OCI-LY7 (cell line): Measurements from ENCODE around the gene HIGD2B. TPM values are rescaled to one million over a fixed set of nuclear protein-coding genes. Genes with fewer than 3 reads are reported as not detected.
"Not testable (repeated sequence)": the region's sequence is repeated elsewhere in the genome, so short reads cannot be mapped to it uniquely, and the experiment has no call there.

Experiments used
- BruUV-seq: library from RNA; stranded (reverse); fragments of 400-500 nt; replicated peaks from 2 replicates; lab custom pipeline; 2021; lab: Mats Ljungman, UMichigan
- CTCF ChIA-PET: fragments of 300-600 bp; sonication (Branson Sonifier 250); formaldehyde crosslinking; loops from one replicate; lab custom pipeline; 2022; ENCODE audit warnings: antibody characterized with exemption; ENCODE audit not compliant: unreplicated experiment; lab: Charles Lee
- POLR2A ChIA-PET: fragments of 300-600 bp; sonication (Branson Sonifier 250); formaldehyde crosslinking; loops from one replicate; lab custom pipeline; 2022; ENCODE audit warnings: antibody characterized with exemption; lab: Charles Lee
- DNase-seq: peaks from one replicate; pipeline ENCODE4 v3.0.0-alpha.2; 2015; ENCODE audit warnings: low spot score
- H2AFZ ChIP-seq: fragments of 200-600 bp; sonication (generic), shearing (Covaris generic); 2 replicates; pipeline ENCODE4 v1.6.1; 2014; ENCODE audit warnings: mild to moderate bottlenecking, antibody characterized with exemption, low read length, moderate library complexity
- H3K27ac ChIP-seq: fragments of 200-600 bp; sonication (generic); 2 replicates; pipeline ENCODE4 v1.5.1; 2014; ENCODE audit warnings: mixed run types, low read depth, mild to moderate bottlenecking, moderate library complexity, low read length, inconsistent platforms; ENCODE audit not compliant: poor library complexity, severe bottlenecking
- H3K36me3 ChIP-seq: fragments of 200-600 bp; sonication (generic); 2 replicates; pipeline ENCODE4 v1.6.1; 2014; ENCODE audit warnings: mild to moderate bottlenecking, antibody characterized with exemption, low read length, moderate library complexity, mixed read lengths; ENCODE audit not compliant: insufficient read depth
- H3K4me1 ChIP-seq: fragments of 200-600 bp; sonication (generic); 2 replicates; pipeline ENCODE4 v1.5.1; 2014; ENCODE audit warnings: mild to moderate bottlenecking, low read length; ENCODE audit not compliant: insufficient read depth, poor library complexity, severe bottlenecking
- H3K4me2 ChIP-seq: fragments of 200-600 bp; sonication (generic); 2 replicates; pipeline ENCODE4 v1.6.1; 2014; ENCODE audit warnings: mild to moderate bottlenecking, low read length
- H3K4me3 ChIP-seq: fragments of 200-600 bp; sonication (generic); 2 replicates; pipeline ENCODE4 v1.5.1; 2014; ENCODE audit warnings: mild to moderate bottlenecking, low read depth, low read length; ENCODE audit not compliant: poor library complexity, severe bottlenecking
- H3K79me2 ChIP-seq: fragments of 200-600 bp; sonication (generic); 2 replicates; pipeline ENCODE4 v1.6.1; 2016; ENCODE audit warnings: low read depth, mild to moderate bottlenecking, low read length, moderate library complexity, mixed read lengths; ENCODE audit not compliant: insufficient read depth
- H3K9me2 ChIP-seq: fragments of 200-600 bp; sonication (generic); 2 replicates; pipeline ENCODE4 v1.6.1; 2016; ENCODE audit warnings: mild to moderate bottlenecking, low read length, mixed read lengths; ENCODE audit not compliant: insufficient read depth
- H3K9me3 ChIP-seq: fragments of 200-600 bp; sonication (generic); 2 replicates; pipeline ENCODE4 v1.6.1; 2014; ENCODE audit warnings: mild to moderate bottlenecking, mixed run types, low read length, mixed read lengths
- H4K20me1 ChIP-seq: fragments of 200-600 bp; sonication (generic); 2 replicates; pipeline ENCODE4 v1.6.1; 2014; ENCODE audit warnings: mild to moderate bottlenecking, antibody characterized with exemption, low read length, moderate library complexity, mixed read lengths; ENCODE audit not compliant: insufficient read depth
- CTCF ChIP-seq: fragments of 200-600 bp; sonication (generic); conservative IDR thresholded peaks from 2 replicates; pipeline ENCODE4 v1.5.1; 2014; ENCODE audit warnings: mild to moderate bottlenecking, antibody characterized with exemption, low read length, moderate library complexity, mixed read lengths
- EZH2phosphoT487 ChIP-seq: fragments of 200-600 bp; sonication (generic); IDR thresholded peaks from 2 replicates; pipeline ENCODE4 v1.6.1; 2018; ENCODE audit warnings: low read depth, borderline replicate concordance, mild to moderate bottlenecking, mixed run types, antibody characterized with exemption, low read length, moderate library complexity, mixed read lengths
- intact Hi-C: fragments of 100-400 bp; cut with micrococcal nuclease; formaldehyde crosslinking; loops from one replicate; pipeline ENCODE4 v1.10.0; 2022; ENCODE audit not compliant: unreplicated experiment
- total RNA-seq, 2 experiments: library from RNA; depleted of rRNA in 1 of 2; stranded (reverse); fragments of >200 nt in 1 of 2; shearing (Covaris generic) in 1 of 2; gene quantifications; 2 replicates each; pipeline ENCODE4 v1.2.3, GENCODE V29; 2014 to 2022

Gene HIGD2B
- total RNA-seq, 2 experiments from 2014 or later, result 0.22 TPM; not detected in 1

- TF ChIP-seq EZH2phosphoT487 (no peak), CTCF (no peak)
- Histone ChIP-seq H3K27ac (no peak overlapping the region), H3K4me3 (no peak overlapping the region), H3K4me2 (no peak overlapping the region), H3K4me1 (no peaks in the 10 kb centered on the region), H2AFZ (no peak overlapping the region), H3K9me2 (no peaks in the 10 kb centered on the region), H3K9me3 (no peaks in the 10 kb centered on the region), H4K20me1 (no peaks in the 10 kb centered on the region), H3K36me3 (no peaks in the 10 kb centered on the region; the same call in 1 of the 2 replicates), H3K79me2 (no peaks in the 10 kb centered on the region)
- intact Hi-C loops, result loop anchor here (10.0 kb wide), 1 partner anchor 169 kb away; no protein-coding TSS in a partner anchor
- POLR2A ChIA-PET, result no interaction called here
- no peak for DNase-seq
- CTCF ChIA-PET, result no interaction called here
- BruUV-seq, result no TSS peak
Observed at GRCh38 chr15:72725446-72725845, 39.5 kb upstream of the HIGD2B start.

DNA sequence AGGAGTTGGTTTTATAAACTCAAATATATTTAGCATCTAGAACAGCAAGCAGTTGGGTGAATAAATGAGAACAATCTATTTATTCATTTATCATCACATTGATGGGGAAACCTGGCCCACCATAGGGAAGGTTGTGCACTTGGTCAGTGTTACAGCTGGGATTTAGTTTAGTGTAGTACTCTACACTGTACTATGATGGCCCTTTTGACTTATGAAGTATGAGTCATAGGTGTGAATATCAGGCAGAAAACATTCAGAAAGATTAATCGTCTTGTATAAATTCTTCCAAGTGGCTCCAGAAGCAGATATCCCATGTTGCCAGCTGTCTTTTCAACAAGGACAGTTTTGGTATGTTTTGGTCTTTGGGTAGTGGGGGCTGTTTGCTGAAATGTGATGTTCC lies 38.0 kb upstream of the HIGD2B start:
- H3K36me3 ChIP-seq, result no peaks in the 10 kb centered on the region; the same call in 1 of the 2 replicates
- intact Hi-C loops, result loop anchor here (5.0 to 10.0 kb wide), 3 partner anchors 58 to 358 kb away; partner anchors contain the start of gene ADPGK
- DNase-seq, result no peak
- H3K4me3 ChIP-seq, result no peak overlapping the region
- BruUV-seq, result no TSS peak
- H3K27ac ChIP-seq, result no peak overlapping the region
- no peak overlapping the region for H3K4me2 ChIP-seq
- H3K9me2 ChIP-seq, result no peaks in the 10 kb centered on the region
- TF ChIP-seq CTCF, result no peak
- no peak for TF ChIP-seq EZH2phosphoT487
- ChIA-PET CTCF (no interaction called here), POLR2A (interaction anchor here (1.0 to 1.1 kb wide), 2 partner anchors 10 to 14 kb away, joined by 4 to 5 read pairs; no protein-coding TSS in a partner anchor)
- no peaks in the 10 kb centered on the region for H3K9me3 ChIP-seq
- no peaks in the 10 kb centered on the region for H3K4me1 ChIP-seq
- H3K79me2 ChIP-seq, result no peaks in the 10 kb centered on the region
- no peak overlapping the region for H2AFZ ChIP-seq
- H4K20me1 ChIP-seq, result no peaks in the 10 kb centered on the region

DNA sequence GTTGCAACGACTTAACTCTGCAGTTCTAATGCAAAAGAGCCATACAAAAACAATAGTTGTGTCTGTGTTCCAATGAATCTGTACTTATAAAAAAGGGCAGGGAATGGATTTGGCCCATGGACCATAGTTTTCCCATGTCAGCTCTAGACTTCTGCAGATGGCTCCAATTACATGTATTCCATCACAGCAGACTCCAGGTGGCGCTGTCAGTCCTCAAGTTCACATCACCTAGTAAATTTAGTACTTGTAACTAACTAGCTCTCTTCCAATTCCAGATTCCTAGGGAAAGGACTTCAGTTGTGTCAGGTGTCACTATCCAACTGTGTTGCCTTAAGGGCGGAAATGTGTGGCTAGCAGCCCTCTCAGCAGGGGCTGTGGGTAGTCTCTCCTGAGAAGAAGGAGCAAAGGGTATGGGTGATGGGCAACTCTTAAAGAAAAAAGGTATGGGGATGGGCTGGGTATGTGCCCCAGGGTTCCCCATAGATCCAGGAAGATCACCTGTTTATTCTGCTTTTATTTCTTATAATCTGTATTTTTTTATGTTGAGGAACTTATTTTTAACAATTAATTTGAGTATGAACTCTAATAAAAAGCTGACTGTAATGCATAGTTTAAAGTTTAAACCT lies 36.2 kb upstream of the HIGD2B start:
- H3K79me2 ChIP-seq, result no peaks in the 10 kb centered on the region
- DNase-seq, result peak; percentile 69
- no peaks in the 10 kb centered on the region for H3K9me2 ChIP-seq
- H3K36me3 ChIP-seq, result no peaks in the 10 kb centered on the region; the same call in 1 of the 2 replicates
- H3K4me3 ChIP-seq, result no peak overlapping the region
- no peak overlapping the region for H2AFZ ChIP-seq
- no TSS peak for BruUV-seq
- intact Hi-C loops, result loop anchor here (5.0 to 10.0 kb wide), 3 partner anchors 60 to 360 kb away; partner anchors contain the start of gene ADPGK
- POLR2A ChIA-PET, result interaction anchor here (0.6 to 1.3 kb wide), 4 partner anchors 29 to 364 kb away, joined by 3 to 4 read pairs (median 3); no protein-coding TSS in a partner anchor
- no peak overlapping the region for H3K27ac ChIP-seq
- no peaks in the 10 kb centered on the region for H3K4me1 ChIP-seq
- H4K20me1 ChIP-seq, result no peaks in the 10 kb centered on the region
- H3K4me2 ChIP-seq, result no peak overlapping the region
- no peaks in the 10 kb centered on the region for H3K9me3 ChIP-seq
- CTCF ChIA-PET, result interaction anchor here (1.3 kb wide), 1 partner anchor 18 kb away, joined by 4 read pairs; no protein-coding TSS in a partner anchor
- TF ChIP-seq CTCF (peak; percentile 96), EZH2phosphoT487 (no peak)

DNA sequence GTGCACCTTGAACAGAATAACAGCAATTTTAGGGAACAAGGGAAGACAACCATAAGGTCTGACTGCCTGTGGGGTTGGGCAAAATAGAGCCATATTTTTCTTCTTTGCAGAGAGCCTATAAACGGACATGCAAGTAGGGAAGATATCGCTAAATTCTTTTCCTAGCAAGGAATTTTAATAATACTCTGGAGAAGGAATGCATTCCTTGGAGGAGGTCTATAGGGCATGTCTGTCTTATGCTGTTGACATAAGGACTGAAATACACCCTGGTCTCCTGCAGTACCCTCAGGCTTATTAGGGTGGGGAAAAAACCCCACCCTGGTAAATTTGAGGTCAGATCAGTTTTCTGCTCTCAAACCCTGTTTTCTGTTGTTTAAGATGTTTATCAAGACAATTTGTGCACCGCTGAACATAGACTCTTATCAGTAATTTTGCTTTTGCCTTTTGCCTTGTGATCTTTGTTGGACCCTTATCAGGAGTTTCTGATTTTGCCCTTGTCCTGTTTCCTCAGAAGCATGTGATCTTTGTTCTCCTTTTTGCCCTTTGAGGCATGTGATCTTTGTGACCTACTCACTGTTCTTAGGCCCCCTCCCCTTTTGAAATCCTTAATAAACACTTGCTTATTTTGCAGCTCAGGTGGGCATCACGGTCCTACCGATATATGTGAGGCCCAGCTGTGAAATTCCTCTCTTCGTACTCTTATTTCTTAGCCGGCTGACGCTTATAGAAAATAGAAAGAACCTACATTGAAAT lies 22.7 kb upstream of the HIGD2B start:
- H3K4me2 ChIP-seq, H2AFZ ChIP-seq, H3K9me3 ChIP-seq, H3K4me1 ChIP-seq, BruUV-seq, CTCF ChIA-PET, H3K27ac ChIP-seq, intact Hi-C loops, H3K4me3 ChIP-seq, H3K79me2 ChIP-seq, H4K20me1 ChIP-seq, H3K9me2 ChIP-seq, DNase-seq: not testable (repeated sequence)
- H3K36me3 ChIP-seq, result peaks cover 15% of the 10 kb centered on the region; the same call in 1 of the 2 replicates
- POLR2A ChIA-PET, result interaction anchor here (1.0 kb wide), 1 partner anchor 9 kb away, joined by 3 read pairs; no protein-coding TSS in a partner anchor
